ENCODE measurements around the gene SLC39A11.
"Not testable (repeated sequence)": the region's sequence is repeated elsewhere in the genome, so short reads cannot be mapped to it uniquely, and the experiment has no call there.

Gene SLC39A11

GRCh38 chr17:72782437-72782836 lies 310.1 kb downstream of the SLC39A11 start:
- H2BK5ac ChIP-seq (ENCODE audit: low read depth, low read length, poor library complexity); H3K18ac ChIP-seq (ENCODE audit: low read length); H4K91ac ChIP-seq (ENCODE audit: low read depth, low read length); H2BK12ac ChIP-seq (ENCODE audit: low read length); H3K27ac ChIP-seq (ENCODE audit: low read depth, low read length); H2BK120ac ChIP-seq (ENCODE audit: insufficient read depth, low read length, poor library complexity); H3K27me3 ChIP-seq (ENCODE audit: insufficient read depth, low read length); H3K23ac ChIP-seq (ENCODE audit: low read length); H2AK5ac ChIP-seq (ENCODE audit: low read length); H3K14ac ChIP-seq (ENCODE audit: low read length); H3K36me3 ChIP-seq (ENCODE audit: control insufficient read depth in 1 of 2, insufficient read depth in 2 of 2, low read length in 2 of 2); H2AFZ ChIP-seq (ENCODE audit: insufficient read depth, low read length, poor library complexity); H3K4me1 ChIP-seq (ENCODE audit: control insufficient read depth in 1 of 2, insufficient read depth in 2 of 2, low read length in 2 of 2); H4K12ac ChIP-seq (ENCODE audit: low read depth, low read length); H3K79me1 ChIP-seq (ENCODE audit: low read length); H3K9me3 ChIP-seq (ENCODE audit: insufficient read depth, low read depth, low read length); H4K8ac ChIP-seq (ENCODE audit: low read depth, low read length); DNase-seq; H3K4ac ChIP-seq (ENCODE audit: low read depth, low read length); H3K79me2 ChIP-seq (ENCODE audit: control insufficient read depth, insufficient read depth, low read length, poor library complexity); H3K4me2 ChIP-seq (ENCODE audit: low read length); H3K9ac ChIP-seq (ENCODE audit: low read length); H3K4me3 ChIP-seq (ENCODE audit: low read depth, low read length): not testable (repeated sequence)
- no CpG with 5 or more reads among the region's 5 CpGs for WGBS (ENCODE audit: extremely low coverage, insufficient coverage, insufficient read length)

DNA sequence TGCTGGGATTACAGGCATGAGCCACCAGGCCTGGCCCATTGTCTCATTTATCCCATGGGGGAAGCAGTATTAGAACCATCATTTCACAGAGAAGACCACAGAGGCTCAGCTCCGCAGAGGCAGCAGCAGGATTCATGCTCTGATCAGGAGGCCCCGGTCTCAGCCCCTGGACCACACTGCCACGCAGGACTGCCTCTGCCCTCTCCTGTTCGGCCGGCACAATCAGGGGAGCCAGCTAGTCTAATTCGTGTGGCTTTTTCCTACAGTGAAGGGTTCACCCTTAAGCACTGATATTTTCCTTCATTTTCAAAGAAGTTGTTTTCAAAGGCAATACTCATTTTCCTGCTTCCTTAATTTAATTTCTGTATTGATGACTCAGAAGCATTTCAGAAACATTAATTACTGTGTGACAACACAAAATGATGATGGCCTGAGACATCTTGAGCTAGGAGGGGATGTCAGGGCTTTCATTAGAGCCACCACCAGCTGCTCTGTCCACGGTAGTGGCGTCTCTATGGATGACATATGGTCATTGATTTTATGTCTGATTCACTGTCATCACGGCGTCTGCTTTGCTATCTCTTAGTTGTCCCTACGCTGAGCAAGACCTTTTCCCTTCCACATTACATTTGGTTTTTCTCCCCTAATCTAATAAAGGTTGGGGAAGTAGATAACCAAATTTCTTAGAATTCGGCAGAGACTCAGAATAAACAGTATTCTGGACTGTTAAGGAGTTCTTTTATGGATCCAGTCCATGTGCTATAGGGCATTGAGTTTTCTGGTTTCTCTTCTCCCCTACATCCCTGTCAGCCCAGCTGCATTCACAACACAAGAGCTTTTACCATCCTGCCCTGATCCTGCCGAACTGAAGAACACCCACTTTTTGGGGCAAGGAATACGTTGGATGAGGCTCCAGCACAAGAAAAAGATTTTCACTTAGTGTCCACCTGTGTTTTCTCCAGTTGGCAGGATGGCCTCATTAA lies 314.0 kb downstream of the SLC39A11 start:
- Histone ChIP-seq H3K27me3 (ENCODE audit: insufficient read depth, low read length) (no peaks in the 10 kb centered on the region), H2AK5ac (ENCODE audit: low read length) (no peak overlapping the region), H3K27ac (ENCODE audit: low read depth, low read length) (no peak overlapping the region), H3K23ac (ENCODE audit: low read length) (no peak overlapping the region), H2BK12ac (ENCODE audit: low read length) (no peak overlapping the region), H3K36me3 (ENCODE audit: control insufficient read depth in 1 of 2, insufficient read depth in 2 of 2, low read length in 2 of 2) (no peaks in the 10 kb centered on the region), H3K4me1 (ENCODE audit: control insufficient read depth in 1 of 2, insufficient read depth in 2 of 2, low read length in 2 of 2) (peaks cover 4% of the 10 kb centered on the region in 2 experiments), H3K9me3 (ENCODE audit: insufficient read depth, low read depth, low read length) (no peaks in the 10 kb centered on the region), H4K91ac (ENCODE audit: low read depth, low read length) (no peak overlapping the region), H3K18ac (ENCODE audit: low read length) (no peak overlapping the region), H3K4ac (ENCODE audit: low read depth, low read length) (no peak overlapping the region), H3K79me2 (ENCODE audit: control insufficient read depth, insufficient read depth, low read length, poor library complexity) (no peaks in the 10 kb centered on the region), H4K8ac (ENCODE audit: low read depth, low read length) (no peak overlapping the region), H4K12ac (ENCODE audit: low read depth, low read length) (no peak overlapping the region), H2BK5ac (ENCODE audit: low read depth, low read length, poor library complexity) (no peak overlapping the region), H2AFZ (ENCODE audit: insufficient read depth, low read length, poor library complexity) (no peak overlapping the region), H3K9ac (ENCODE audit: low read length) (no peak overlapping the region), H3K4me3 (ENCODE audit: low read depth, low read length) (peak overlapping the region; percentile 39), H3K14ac (ENCODE audit: low read length) (no peak overlapping the region), H3K4me2 (ENCODE audit: low read length) (no peak overlapping the region), H3K79me1 (ENCODE audit: low read length) (no peaks in the 10 kb centered on the region), H2BK120ac (ENCODE audit: insufficient read depth, low read length, poor library complexity) (no peak overlapping the region)
- WGBS (ENCODE audit: extremely low coverage, insufficient coverage, insufficient read length) = no CpG with 5 or more reads among the region's 14 CpGs
- no peak for DNase-seq

- Histone ChIP-seq H2AK5ac (ENCODE audit: low read length) (no peak overlapping the region), H4K8ac (ENCODE audit: low read depth, low read length) (no peak overlapping the region), H3K79me1 (ENCODE audit: low read length) (no peaks in the 10 kb centered on the region), H3K9ac (ENCODE audit: low read length) (no peak overlapping the region), H4K91ac (ENCODE audit: low read depth, low read length) (no peak overlapping the region), H2BK12ac (ENCODE audit: low read length) (no peak overlapping the region), H2BK120ac (ENCODE audit: insufficient read depth, low read length, poor library complexity) (no peak overlapping the region), H3K18ac (ENCODE audit: low read length) (no peak overlapping the region), H4K12ac (ENCODE audit: low read depth, low read length) (no peak overlapping the region), H3K9me3 (ENCODE audit: insufficient read depth, low read depth, low read length) (no peaks in the 10 kb centered on the region), H3K4ac (ENCODE audit: low read depth, low read length) (no peak overlapping the region), H3K36me3 (ENCODE audit: control insufficient read depth in 1 of 2, insufficient read depth in 2 of 2, low read length in 2 of 2) (no peaks in the 10 kb centered on the region), H3K27me3 (ENCODE audit: insufficient read depth, low read length) (no peaks in the 10 kb centered on the region), H3K23ac (ENCODE audit: low read length) (no peak overlapping the region), H3K27ac (ENCODE audit: low read depth, low read length) (no peak overlapping the region), H2BK5ac (ENCODE audit: low read depth, low read length, poor library complexity) (no peak overlapping the region), H3K4me1 (ENCODE audit: control insufficient read depth in 1 of 2, insufficient read depth in 2 of 2, low read length in 2 of 2) (no peaks in the 10 kb centered on the region), H3K4me2 (ENCODE audit: low read length) (no peak overlapping the region), H3K14ac (ENCODE audit: low read length) (no peak overlapping the region), H3K79me2 (ENCODE audit: control insufficient read depth, insufficient read depth, low read length, poor library complexity) (no peaks in the 10 kb centered on the region), H3K4me3 (ENCODE audit: low read depth, low read length) (no peak overlapping the region), H2AFZ (ENCODE audit: insufficient read depth, low read length, poor library complexity) (no peak overlapping the region)
- no peak for DNase-seq
- no CpG with 5 or more reads among the region's 4 CpGs for WGBS (ENCODE audit: extremely low coverage, insufficient coverage, insufficient read length)
Observed at GRCh38 chr17:72775919-72776318, 316.6 kb downstream of the SLC39A11 start.

GRCh38 chr17:72775237-72775636 lies 317.3 kb downstream of the SLC39A11 start:
- no CpG with 5 or more reads among the region's 5 CpGs for WGBS (ENCODE audit: extremely low coverage, insufficient coverage, insufficient read length)
- H3K79me2 ChIP-seq (ENCODE audit: control insufficient read depth, insufficient read depth, low read length, poor library complexity) = no peaks in the 10 kb centered on the region
- H2BK5ac ChIP-seq (ENCODE audit: low read depth, low read length, poor library complexity) = no peak overlapping the region
- H4K12ac ChIP-seq (ENCODE audit: low read depth, low read length) = no peak overlapping the region
- H3K4ac ChIP-seq (ENCODE audit: low read depth, low read length) = no peak overlapping the region
- H2BK120ac ChIP-seq (ENCODE audit: insufficient read depth, low read length, poor library complexity) = no peak overlapping the region
- H3K18ac ChIP-seq (ENCODE audit: low read length) = no peak overlapping the region
- H3K9me3 ChIP-seq (ENCODE audit: insufficient read depth, low read depth, low read length) = no peaks in the 10 kb centered on the region
- H3K14ac ChIP-seq (ENCODE audit: low read length) = no peak overlapping the region
- no peak overlapping the region for H2AFZ ChIP-seq (ENCODE audit: insufficient read depth, low read length, poor library complexity)
- H3K27ac ChIP-seq (ENCODE audit: low read depth, low read length) = no peak overlapping the region
- H3K36me3 ChIP-seq (ENCODE audit: control insufficient read depth in 1 of 2, insufficient read depth in 2 of 2, low read length in 2 of 2) = no peaks in the 10 kb centered on the region
- H3K4me1 ChIP-seq (ENCODE audit: control insufficient read depth in 1 of 2, insufficient read depth in 2 of 2, low read length in 2 of 2) = no peaks in the 10 kb centered on the region
- no peak overlapping the region for H2BK12ac ChIP-seq (ENCODE audit: low read length)
- H2AK5ac ChIP-seq (ENCODE audit: low read length) = no peak overlapping the region
- no peak overlapping the region for H4K91ac ChIP-seq (ENCODE audit: low read depth, low read length)
- no peaks in the 10 kb centered on the region for H3K27me3 ChIP-seq (ENCODE audit: insufficient read depth, low read length)
- H4K8ac ChIP-seq (ENCODE audit: low read depth, low read length) = no peak overlapping the region
- H3K4me3 ChIP-seq (ENCODE audit: low read depth, low read length) = no peak overlapping the region
- no peak overlapping the region for H3K9ac ChIP-seq (ENCODE audit: low read length)
- H3K4me2 ChIP-seq (ENCODE audit: low read length) = no peak overlapping the region
- H3K79me1 ChIP-seq (ENCODE audit: low read length) = no peaks in the 10 kb centered on the region
- DNase-seq = no peak
- no peak overlapping the region for H3K23ac ChIP-seq (ENCODE audit: low read length)

Measured in trophoblast cell (in vitro differentiated cells and primary cell).